GM12878 (cell line): ENCODE results near the gene RPL36. TPM values are rescaled to one million over a fixed set of nuclear protein-coding genes. Genes with fewer than 3 reads are reported as not detected.

Experiments
- ATAC-seq: fragments of 200-7000 bp; cut with Tn5 transposase; 3 replicates; pipeline ENCODE4 v1.9.1; 2020; ENCODE audit warnings: mild to moderate bottlenecking, moderate library complexity
- BruUV-seq: library from RNA; stranded (reverse); fragments of 400-500 nt; replicated peaks from 2 replicates; lab custom pipeline; 2021; lab: Mats Ljungman, UMichigan
- CTCF ChIA-PET: fragments of 300-600 bp; sonication (Branson Sonifier 250); formaldehyde crosslinking; extraction: SDS; loops from one replicate; lab custom pipeline; 2021; ENCODE audit warnings: inconsistent platforms; lab: Yijun Ruan, JAX
- POLR2A ChIA-PET: fragments of 350-600 bp; formaldehyde crosslinking; extraction: SDS; loops from one replicate; lab custom pipeline; 2021; ENCODE audit warnings: inconsistent platforms; lab: Charles Lee
- RAD21 ChIA-PET: fragments of 300-600 bp; sonication (Branson Sonifier 250); formaldehyde crosslinking; loops from one replicate; lab custom pipeline; 2023; ENCODE audit warnings: antibody characterized with exemption; ENCODE audit not compliant: unreplicated experiment; lab: Charles Lee
- SMC1A ChIA-PET: fragments of 300-600 bp; sonication (Branson Sonifier 250); formaldehyde crosslinking; loops from one replicate; lab custom pipeline; 2023; ENCODE audit not compliant: unreplicated experiment, uncharacterized antibody; lab: Charles Lee
- DNase-seq: peaks from one replicate; pipeline ENCODE4 v3.0.0-alpha.2; 2011; ENCODE audit warnings: low read depth, low spot score
- FAIRE-seq: peaks from 3 replicates; lab custom pipeline; 2011; peaks lifted over from hg19 to GRCh38; lab: Jason Lieb, UNC
- H2AFZ ChIP-seq: 2 replicates; pipeline ENCODE4 v1.6.0; 2011; ENCODE audit warnings: low read depth, low read length, control low read depth; ENCODE audit not compliant: control insufficient read depth
- H3K27ac ChIP-seq: 2 replicates; pipeline ENCODE4 v1.5.1; 2011; ENCODE audit warnings: control low read depth; ENCODE audit not compliant: control insufficient read depth, insufficient read depth
- H3K27me3 ChIP-seq, 2 experiments: replicated peaks in 1 of 2; 2 replicates each; pipeline versions ENCODE4 v1.6.0 to v1.6.1; 2011; ENCODE audit warnings: low read length in 1 of 2; ENCODE audit not compliant: control insufficient read depth in 2 of 2, insufficient read depth in 2 of 2
- H3K36me3 ChIP-seq, 2 experiments: 2 replicates each; pipeline ENCODE4 v1.5.1; 2011; ENCODE audit warnings: low read length in 1 of 2; ENCODE audit not compliant: control insufficient read depth in 2 of 2, insufficient read depth in 2 of 2
- H3K4me1 ChIP-seq: 2 replicates; pipeline ENCODE4 v1.6.1; 2011; ENCODE audit warnings: mild to moderate bottlenecking, low read length, moderate library complexity, mixed read lengths; ENCODE audit not compliant: control insufficient read depth, insufficient read depth
- H3K4me2 ChIP-seq: 2 replicates; pipeline ENCODE4 v1.6.0; 2011; ENCODE audit warnings: control low read depth; ENCODE audit not compliant: control insufficient read depth, insufficient read depth
- H3K4me3 ChIP-seq: fragments of 200-600 bp; sonication (generic); 2 replicates; pipeline ENCODE4 v1.5.1; 2016
- H3K79me2 ChIP-seq: 2 replicates; pipeline ENCODE4 v1.6.0; 2011; ENCODE audit warnings: low read length; ENCODE audit not compliant: control insufficient read depth, insufficient read depth
- H3K9ac ChIP-seq: 2 replicates; pipeline ENCODE4 v1.8.0; 2011; ENCODE audit warnings: low read length, control low read depth, mixed read lengths; ENCODE audit not compliant: control insufficient read depth, insufficient read depth
- H3K9me3 ChIP-seq: replicated peaks from 3 replicates; pipeline ENCODE4 v1.5.1; 2011; ENCODE audit warnings: mild to moderate bottlenecking, low read length; ENCODE audit not compliant: control insufficient read depth, insufficient read depth
- H4K20me1 ChIP-seq: 2 replicates; pipeline ENCODE4 v1.6.0; 2011; ENCODE audit not compliant: control insufficient read depth, insufficient read depth
- BHLHE40 ChIP-seq, 2 experiments: fragments of 450-650 bp in 1 of 2; IDR thresholded peaks; 2 replicates each; pipeline ENCODE4 v1.6.1; 2011 to 2017; ENCODE audit warnings: low read depth in 2 of 2, borderline replicate concordance in 1 of 2, improper control_type of control experiment in 1 of 2, low read length in 1 of 2, mild to moderate bottlenecking in 1 of 2
- NRF1 ChIP-seq: conservative IDR thresholded peaks from 2 replicates; pipeline ENCODE4 v1.6.1; 2011; ENCODE audit warnings: mild to moderate bottlenecking, low read depth, low read length, improper control_type of control experiment
- POLR2AphosphoS2 ChIP-seq: IDR thresholded peaks from 2 replicates; pipeline ENCODE4 v1.6.1; 2011; ENCODE audit warnings: low read depth, mild to moderate bottlenecking, low read length, improper control_type of control experiment, moderate library complexity
- POLR2AphosphoS5 ChIP-seq: IDR thresholded peaks from 2 replicates; pipeline ENCODE4 v1.6.1; 2011; ENCODE audit warnings: mild to moderate bottlenecking, low read length, inconsistent platforms
- RCOR1 ChIP-seq: conservative IDR thresholded peaks from 2 replicates; pipeline ENCODE4 v1.6.1; 2012; ENCODE audit warnings: low read depth, low read length, improper control_type of control experiment
- ZNF622 ChIP-seq: fragments of 450-650 bp; IDR thresholded peaks from 2 replicates; pipeline ENCODE4 v1.6.1; 2017; ENCODE audit warnings: mild to moderate bottlenecking, inconsistent platforms
- WGBS: methylation state at CpG from one replicate; pipeline ENCODE4 v1.1.6; 2016; ENCODE audit warnings: low lambda C conversion rate; ENCODE audit not compliant: insufficient replicate concordance, insufficient coverage; ENCODE audit errors: missing lambda C conversion rate; 5-methylcytosine and 5-hydroxymethylcytosine counted together
- in situ Hi-C: fragments of 300-500 bp; cut with MboI; formaldehyde crosslinking; loops from 9 replicates; pipeline ENCODE4 v1.14.3; 2018; ENCODE audit warnings: mixed read lengths
- intact Hi-C: fragments of 100-400 bp; cut with micrococcal nuclease; formaldehyde crosslinking; loops from one replicate; pipeline ENCODE4 v1.14.2; 2022; ENCODE audit not compliant: unreplicated experiment
- polyA plus RNA-seq, 11 experiments: library from polyadenylated mRNA; depleted of rRNA in 4 of 11; unstranded in 6 of 11; stranded (reverse) in 5 of 11; fragments of >200 nt; fragmentation: Nextera tagmentation in 4 of 11; fragmentation: Illumina TruSeq in 1 of 11; extraction: Ambion mirVana in 4 of 11; extraction: Trizol in 1 of 11; gene quantifications; 1 replicate in 1 of 11; 2 replicates in 10 of 11; pipeline versions ENCODE4 v1.2.1 to v1.2.3, GENCODE V29; 2011 to 2016; ENCODE audit warnings: inconsistent platforms in 2 of 11, missing spikeins in 2 of 11, low read depth in 1 of 11
- total RNA-seq, 4 experiments: library from RNA; depleted of rRNA in 3 of 4; stranded (reverse); fragments of >200 nt in 3 of 4; fragmentation: Illumina TruSeq in 1 of 4; extraction: Trizol in 1 of 4; gene quantifications; 2 replicates each; pipeline versions ENCODE4 v1.2.1 to v1.2.3, GENCODE V29; 2013 to 2021
- TF ChIP-seq, protein P1 (sequence below): IDR thresholded peaks from 2 replicates; pipeline ENCODE4 v1.6.1; 2011; ENCODE audit warnings: low read depth, low read length, improper control_type of control experiment, borderline replicate concordance
- TF ChIP-seq, protein P2 (sequence below): fragments of 450-650 bp; IDR thresholded peaks from 2 replicates; pipeline ENCODE4 v1.6.1; 2017; ENCODE audit warnings: mild to moderate bottlenecking, moderate library complexity

RPL36 gene
- total and polyA plus RNA-seq, 10 of the 15 experiments (the other 5 are each of a cell fraction or from before 2014, with no cell fraction given): 374 to 4,942 (median 2,053) TPM

DNA sequence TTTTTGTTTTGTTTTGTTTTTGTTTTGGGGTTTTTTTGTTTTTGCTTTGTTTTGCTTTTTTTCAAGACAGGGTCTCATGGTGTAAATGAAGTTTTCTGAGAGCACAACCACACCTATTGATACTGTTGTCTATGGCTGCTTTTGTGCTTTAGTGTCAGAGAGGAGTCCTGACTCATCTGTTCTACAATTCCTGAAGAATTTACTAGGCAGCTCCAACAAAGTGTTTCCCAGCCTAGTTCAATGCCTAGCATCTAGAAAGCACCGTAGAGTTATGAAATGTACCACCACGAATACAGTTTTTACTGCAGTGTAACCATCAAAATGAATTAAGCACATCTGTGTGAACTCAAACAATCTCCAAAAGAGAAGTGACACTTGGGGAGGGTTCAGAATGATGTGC, 46.1 kb upstream of the RPL36 start:
- POLR2A ChIA-PET: no interaction called here
- Histone ChIP-seq H3K4me3 (no peak overlapping the region), H3K9me3 (no peaks in the 10 kb centered on the region), H2AFZ (no peak overlapping the region), H3K27ac (no peak overlapping the region), H3K4me1 (no peaks in the 10 kb centered on the region), H3K79me2 (peaks cover 23% of the 10 kb centered on the region), H3K9ac (no peak overlapping the region), H3K27me3 (no peaks in the 10 kb centered on the region), H4K20me1 (peaks cover 13% of the 10 kb centered on the region), H3K4me2 (no peak overlapping the region), H3K36me3 (peaks cover 39 to 61% of the 10 kb centered on the region in 2 experiments)
- in situ Hi-C loops: no loop called here
- intact Hi-C loops: no loop called here
- RAD21 ChIA-PET: no interaction called here
- DNase-seq (no peak), ATAC-seq (no peak), FAIRE-seq (no peak)
- BruUV-seq: no TSS peak
- WGBS: 80% methylated on average over 2 of the region's 2 CpGs
- CTCF ChIA-PET: interaction anchor here (1.3 kb wide), 1 partner anchor 43 kb away, joined by 3 read pairs; no protein-coding TSS in a partner anchor
- TF ChIP-seq, protein P1, sequence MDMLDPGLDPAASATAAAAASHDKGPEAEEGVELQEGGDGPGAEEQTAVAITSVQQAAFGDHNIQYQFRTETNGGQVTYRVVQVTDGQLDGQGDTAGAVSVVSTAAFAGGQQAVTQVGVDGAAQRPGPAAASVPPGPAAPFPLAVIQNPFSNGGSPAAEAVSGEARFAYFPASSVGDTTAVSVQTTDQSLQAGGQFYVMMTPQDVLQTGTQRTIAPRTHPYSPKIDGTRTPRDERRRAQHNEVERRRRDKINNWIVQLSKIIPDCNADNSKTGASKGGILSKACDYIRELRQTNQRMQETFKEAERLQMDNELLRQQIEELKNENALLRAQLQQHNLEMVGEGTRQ: no peak
- TF ChIP-seq POLR2AphosphoS5 (no peak), ZNF622 (no peak)
- SMC1A ChIA-PET: no interaction called here

DNA sequence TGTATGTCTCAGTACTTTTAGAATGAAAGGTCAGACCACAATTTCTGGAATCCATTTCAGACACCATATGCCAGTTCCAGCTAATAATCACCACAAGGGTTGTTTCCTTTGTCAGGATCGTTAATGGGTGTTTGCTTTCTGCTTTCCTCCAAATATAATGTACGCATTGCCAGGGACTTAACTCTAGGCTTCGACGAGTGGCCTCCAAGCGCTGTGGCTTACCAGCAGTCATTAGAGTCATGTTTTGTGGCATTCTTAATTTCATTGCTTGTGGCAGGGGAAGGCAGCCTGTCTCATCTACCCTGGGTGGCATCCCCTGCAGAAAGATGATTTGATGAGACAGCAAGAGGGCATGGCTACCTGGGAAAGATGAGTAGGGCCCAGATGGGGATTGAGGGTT, 44.7 kb upstream of the RPL36 start:
- DNase-seq (no peak), FAIRE-seq (no peak), ATAC-seq (no peak)
- H3K79me2 ChIP-seq: peaks cover 19% of the 10 kb centered on the region
- H4K20me1 ChIP-seq: peaks cover 13% of the 10 kb centered on the region
- no peaks in the 10 kb centered on the region for H3K9me3 ChIP-seq
- peaks cover 43 to 67% of the 10 kb centered on the region in 2 experiments for H3K36me3 ChIP-seq
- no peaks in the 10 kb centered on the region for H3K4me1 ChIP-seq
- no peak overlapping the region for H2AFZ ChIP-seq
- in situ Hi-C loops: no loop called here
- ChIA-PET RAD21 (no interaction called here), POLR2A (no interaction called here), CTCF (interaction anchor here (0.9 to 1.4 kb wide), 3 partner anchors 12 to 44 kb away, joined by 3 to 5 read pairs (median 3); partner anchors contain the start of gene RPL36), SMC1A (no interaction called here)
- no peak overlapping the region for H3K27ac ChIP-seq
- WGBS: 91% methylated on average over 5 of the region's 5 CpGs
- BruUV-seq: no TSS peak
- no peak overlapping the region for H3K4me2 ChIP-seq
- H3K9ac ChIP-seq: no peak overlapping the region
- H3K27me3 ChIP-seq: no peaks in the 10 kb centered on the region
- H3K4me3 ChIP-seq: no peak overlapping the region
- intact Hi-C loops: no loop called here
- TF ChIP-seq BHLHE40 (IDR thresholded peaks at IDR 0.05; ENCODE audit: borderline replicate concordance in 1 of 2, low read depth in 2 of 2, low read length in 1 of 2) (no peak), RCOR1 (no peak), POLR2AphosphoS2 (no peak), NRF1 (no peak)
- TF ChIP-seq, protein P2, sequence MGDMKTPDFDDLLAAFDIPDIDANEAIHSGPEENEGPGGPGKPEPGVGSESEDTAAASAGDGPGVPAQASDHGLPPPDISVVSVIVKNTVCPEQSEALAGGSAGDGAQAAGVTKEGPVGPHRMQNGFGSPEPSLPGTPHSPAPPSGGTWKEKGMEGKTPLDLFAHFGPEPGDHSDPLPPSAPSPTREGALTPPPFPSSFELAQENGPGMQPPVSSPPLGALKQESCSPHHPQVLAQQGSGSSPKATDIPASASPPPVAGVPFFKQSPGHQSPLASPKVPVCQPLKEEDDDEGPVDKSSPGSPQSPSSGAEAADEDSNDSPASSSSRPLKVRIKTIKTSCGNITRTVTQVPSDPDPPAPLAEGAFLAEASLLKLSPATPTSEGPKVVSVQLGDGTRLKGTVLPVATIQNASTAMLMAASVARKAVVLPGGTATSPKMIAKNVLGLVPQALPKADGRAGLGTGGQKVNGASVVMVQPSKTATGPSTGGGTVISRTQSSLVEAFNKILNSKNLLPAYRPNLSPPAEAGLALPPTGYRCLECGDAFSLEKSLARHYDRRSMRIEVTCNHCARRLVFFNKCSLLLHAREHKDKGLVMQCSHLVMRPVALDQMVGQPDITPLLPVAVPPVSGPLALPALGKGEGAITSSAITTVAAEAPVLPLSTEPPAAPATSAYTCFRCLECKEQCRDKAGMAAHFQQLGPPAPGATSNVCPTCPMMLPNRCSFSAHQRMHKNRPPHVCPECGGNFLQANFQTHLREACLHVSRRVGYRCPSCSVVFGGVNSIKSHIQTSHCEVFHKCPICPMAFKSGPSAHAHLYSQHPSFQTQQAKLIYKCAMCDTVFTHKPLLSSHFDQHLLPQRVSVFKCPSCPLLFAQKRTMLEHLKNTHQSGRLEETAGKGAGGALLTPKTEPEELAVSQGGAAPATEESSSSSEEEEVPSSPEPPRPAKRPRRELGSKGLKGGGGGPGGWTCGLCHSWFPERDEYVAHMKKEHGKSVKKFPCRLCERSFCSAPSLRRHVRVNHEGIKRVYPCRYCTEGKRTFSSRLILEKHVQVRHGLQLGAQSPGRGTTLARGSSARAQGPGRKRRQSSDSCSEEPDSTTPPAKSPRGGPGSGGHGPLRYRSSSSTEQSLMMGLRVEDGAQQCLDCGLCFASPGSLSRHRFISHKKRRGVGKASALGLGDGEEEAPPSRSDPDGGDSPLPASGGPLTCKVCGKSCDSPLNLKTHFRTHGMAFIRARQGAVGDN: no peak
